Mesenchymal stem cell (in vitro differentiated cells and primary cell): Measurements from ENCODE around the gene LAPTM4A.

Experiments
- DNase-seq: peaks from one replicate; pipeline ENCODE4 v3.0.0-alpha.2; 2013
- H2AFZ ChIP-seq: one replicate; pipeline ENCODE4 v1.6.1; 2013; ENCODE audit warnings: low read depth, mild to moderate bottlenecking, control low read depth, inconsistent platforms, low read length, moderate library complexity
- H2AK5ac ChIP-seq: 2 replicates; pipeline ENCODE4 v1.6.1; 2013; ENCODE audit warnings: low read length, moderate library complexity, mild to moderate bottlenecking, inconsistent platforms; ENCODE audit not compliant: severe bottlenecking
- H2BK120ac ChIP-seq: one replicate; pipeline ENCODE4 v1.6.1; 2013; ENCODE audit warnings: low read depth, mild to moderate bottlenecking, inconsistent platforms, low read length, moderate library complexity
- H2BK12ac ChIP-seq, 2 experiments: one replicate each; pipeline ENCODE4 v1.6.1; 2013; ENCODE audit warnings: inconsistent platforms in 2 of 2, low read length in 2 of 2, mild to moderate bottlenecking in 2 of 2, moderate library complexity in 2 of 2, control low read depth in 1 of 2
- H2BK15ac ChIP-seq: one replicate; pipeline ENCODE4 v1.6.1; 2013; ENCODE audit warnings: mild to moderate bottlenecking, low read depth, inconsistent platforms; ENCODE audit not compliant: poor library complexity, severe bottlenecking
- H2BK5ac ChIP-seq: 2 replicates; pipeline ENCODE4 v1.6.1; 2013; ENCODE audit warnings: low read depth, mild to moderate bottlenecking, low read length, control low read depth, inconsistent platforms; ENCODE audit not compliant: poor library complexity, severe bottlenecking
- H3K14ac ChIP-seq, 2 experiments: one replicate each; pipeline ENCODE4 v1.6.1; 2013; ENCODE audit warnings: inconsistent platforms in 2 of 2, low read length in 2 of 2, control low read depth in 1 of 2, mild to moderate bottlenecking in 1 of 2, moderate library complexity in 1 of 2
- H3K18ac ChIP-seq, 2 experiments: one replicate each; pipeline ENCODE4 v1.6.1; 2013; ENCODE audit warnings: inconsistent platforms in 2 of 2, low read length in 2 of 2, control low read depth in 1 of 2, low read depth in 1 of 2, mild to moderate bottlenecking in 1 of 2
- H3K23ac ChIP-seq, 2 experiments: one replicate each; pipeline ENCODE4 v1.6.1; 2013; ENCODE audit warnings: inconsistent platforms in 2 of 2, low read length in 2 of 2, mild to moderate bottlenecking in 2 of 2, moderate library complexity in 2 of 2, control low read depth in 1 of 2
- H3K27ac ChIP-seq: 2 replicates; pipeline ENCODE4 v1.5.1; 2013; ENCODE audit warnings: mild to moderate bottlenecking, moderate library complexity, low read length, control low read depth, inconsistent platforms; ENCODE audit not compliant: poor library complexity, severe bottlenecking
- H3K27me3 ChIP-seq, 2 experiments: 2 replicates each; pipeline versions ENCODE4 v1.6.1 to v1.7.0; 2013; ENCODE audit warnings: low read length in 2 of 2, mild to moderate bottlenecking in 2 of 2, moderate library complexity in 2 of 2, control low read depth in 1 of 2, inconsistent platforms in 1 of 2; ENCODE audit not compliant: control insufficient read depth in 1 of 2, insufficient read depth in 1 of 2
- H3K36me3 ChIP-seq, 2 experiments: 2 replicates each; pipeline versions ENCODE4 v1.6.1 to v1.7.0; 2013; ENCODE audit warnings: low read length in 2 of 2, control low read depth in 1 of 2, inconsistent platforms in 1 of 2, low read depth in 1 of 2, mild to moderate bottlenecking in 1 of 2; ENCODE audit not compliant: insufficient read depth in 2 of 2, control insufficient read depth in 1 of 2
- H3K4ac ChIP-seq, 2 experiments: one replicate each; pipeline ENCODE4 v1.6.1; 2013; ENCODE audit warnings: inconsistent platforms in 2 of 2, low read length in 2 of 2, mild to moderate bottlenecking in 2 of 2, moderate library complexity in 2 of 2, control low read depth in 1 of 2, low read depth in 1 of 2
- H3K4me1 ChIP-seq: 2 replicates; pipeline ENCODE4 v1.6.1; 2013; ENCODE audit warnings: low read depth, low read length, control low read depth; ENCODE audit not compliant: control insufficient read depth, insufficient read depth
- H3K4me2 ChIP-seq: 2 replicates; pipeline ENCODE4 v1.6.1; 2013; ENCODE audit warnings: low read length, mild to moderate bottlenecking, inconsistent platforms; ENCODE audit not compliant: poor library complexity, severe bottlenecking
- H3K4me3 ChIP-seq, 2 experiments: 2 replicates each; pipeline versions ENCODE4 v1.5.1 to v1.7.0; 2013; ENCODE audit warnings: low read length in 2 of 2, mild to moderate bottlenecking in 2 of 2, control low read depth in 1 of 2, low read depth in 1 of 2; ENCODE audit not compliant: insufficient read depth in 1 of 2
- H3K79me1 ChIP-seq: replicated peaks from 2 replicates; pipeline ENCODE4 v1.6.1; 2013; ENCODE audit warnings: mild to moderate bottlenecking, control low read depth, low read length, inconsistent platforms; ENCODE audit not compliant: poor library complexity, severe bottlenecking
- H3K9ac ChIP-seq: 2 replicates; pipeline ENCODE4 v1.7.0; 2013; ENCODE audit warnings: mild to moderate bottlenecking, low read length, moderate library complexity
- H3K9me3 ChIP-seq: 2 replicates; pipeline ENCODE4 v1.7.0; 2013; ENCODE audit warnings: mild to moderate bottlenecking, low read length; ENCODE audit not compliant: control insufficient read depth
- H4K8ac ChIP-seq: one replicate; pipeline ENCODE4 v1.6.1; 2013; ENCODE audit warnings: inconsistent platforms, mild to moderate bottlenecking, low read length, moderate library complexity
- H4K91ac ChIP-seq: one replicate; pipeline ENCODE4 v1.6.1; 2013; ENCODE audit warnings: mild to moderate bottlenecking, low read length, inconsistent platforms
- WGBS: methylation state at CpG from one replicate; pipeline ENCODE4 v1.1.7; 2013; ENCODE audit warnings: mixed read lengths; 5-methylcytosine and 5-hydroxymethylcytosine counted together

The LAPTM4A gene

GRCh38 chr2:20011276-20012031, 40.0 kb downstream of the LAPTM4A start:
- no peak overlapping the region for H4K8ac ChIP-seq
- no peak overlapping the region for H2BK12ac ChIP-seq
- H3K23ac ChIP-seq: peak overlapping the region in 1 of 2 experiments; percentile 34
- no peak overlapping the region for H2BK120ac ChIP-seq
- H3K14ac ChIP-seq: no peak overlapping the region
- no peak overlapping the region for H2BK5ac ChIP-seq
- H3K36me3 ChIP-seq: no peaks in the 10 kb centered on the region
- no peak overlapping the region for H3K18ac ChIP-seq
- H3K4me2 ChIP-seq: no peak overlapping the region
- no peaks in the 10 kb centered on the region for H3K79me1 ChIP-seq
- peak overlapping the region in 1 of 2 experiments; percentile 76 for H3K4me3 ChIP-seq
- no peak overlapping the region for H2AFZ ChIP-seq
- H3K4ac ChIP-seq: no peak overlapping the region
- peaks cover 0 to 22% of the 10 kb centered on the region in 2 experiments for H3K27me3 ChIP-seq
- peaks cover 9% of the 10 kb centered on the region for H3K4me1 ChIP-seq
- H3K27ac ChIP-seq: no peak overlapping the region
- WGBS: 87% methylated on average over 11 of the region's 14 CpGs
- peak overlapping the region; percentile 22 for H2AK5ac ChIP-seq
- no peak for DNase-seq
- H4K91ac ChIP-seq: no peak overlapping the region
- H2BK15ac ChIP-seq: peak overlapping the region; percentile 13
- no peaks in the 10 kb centered on the region for H3K9me3 ChIP-seq
- no peak overlapping the region for H3K9ac ChIP-seq

- Histone ChIP-seq H3K9me3 (no peaks in the 10 kb centered on the region), H3K18ac (no peak overlapping the region), H3K36me3 (no peaks in the 10 kb centered on the region), H4K91ac (no peak overlapping the region), H3K27me3 (peaks cover 0 to 22% of the 10 kb centered on the region in 2 experiments), H2BK12ac (no peak overlapping the region), H3K4me2 (no peak overlapping the region), H3K4ac (no peak overlapping the region), H2BK5ac (no peak overlapping the region), H3K27ac (no peak overlapping the region), H3K23ac (no peak overlapping the region), H3K4me1 (peaks cover 9% of the 10 kb centered on the region), H3K14ac (no peak overlapping the region), H2BK120ac (no peak overlapping the region), H2AFZ (no peak overlapping the region), H3K4me3 (no peak overlapping the region), H4K8ac (no peak overlapping the region), H2AK5ac (no peak overlapping the region), H3K79me1 (no peaks in the 10 kb centered on the region), H3K9ac (no peak overlapping the region), H2BK15ac (no peak overlapping the region)
- DNase-seq: peak; percentile 42
- 71% methylated on average over 5 of the region's 5 CpGs for WGBS
Observed at GRCh38 chr2:20008703-20009102, 42.7 kb downstream of the LAPTM4A start.

- Histone ChIP-seq H2AFZ (no peak overlapping the region), H4K8ac (no peak overlapping the region), H2BK5ac (no peak overlapping the region), H3K9ac (no peak overlapping the region), H3K27ac (no peak overlapping the region), H3K4ac (no peak overlapping the region), H3K4me1 (no peaks in the 10 kb centered on the region), H3K9me3 (no peaks in the 10 kb centered on the region), H3K36me3 (no peaks in the 10 kb centered on the region), H2AK5ac (no peak overlapping the region), H3K14ac (no peak overlapping the region), H4K91ac (no peak overlapping the region), H3K4me2 (no peak overlapping the region), H3K27me3 (peaks cover 0 to 10% of the 10 kb centered on the region in 2 experiments), H2BK15ac (no peak overlapping the region), H2BK12ac (no peak overlapping the region), H2BK120ac (no peak overlapping the region), H3K79me1 (no peaks in the 10 kb centered on the region), H3K4me3 (no peak overlapping the region), H3K23ac (no peak overlapping the region), H3K18ac (no peak overlapping the region)
- DNase-seq: no peak
- WGBS: 93% methylated on average over 17 of the region's 17 CpGs
Observed at GRCh38 chr2:20005891-20006470, 45.4 kb downstream of the LAPTM4A start.

- Histone ChIP-seq H3K27me3 (peaks cover 0 to 7% of the 10 kb centered on the region in 2 experiments), H3K4ac (no peak overlapping the region), H3K9ac (no peak overlapping the region)
Observed at GRCh38 chr2:20005067-20005627, 46.3 kb downstream of the LAPTM4A start.

More at GRCh38 chr2:20005067-20005627, 46.3 kb downstream of the LAPTM4A start:
- Histone ChIP-seq H3K4me3 (no peak overlapping the region), H3K27ac (no peak overlapping the region), H3K36me3 (no peaks in the 10 kb centered on the region), H3K14ac (no peak overlapping the region), H2BK120ac (no peak overlapping the region), H3K18ac (no peak overlapping the region), H3K4me1 (no peaks in the 10 kb centered on the region), H2AFZ (no peak overlapping the region), H2BK5ac (no peak overlapping the region), H3K9me3 (no peaks in the 10 kb centered on the region), H2BK12ac (no peak overlapping the region), H2BK15ac (no peak overlapping the region), H4K91ac (no peak overlapping the region), H2AK5ac (no peak overlapping the region), H3K23ac (no peak overlapping the region), H4K8ac (no peak overlapping the region), H3K79me1 (no peaks in the 10 kb centered on the region), H3K4me2 (no peak overlapping the region)
- DNase-seq: no peak
- WGBS: 75% methylated on average over 10 of the region's 10 CpGs
